Measurements from ENCODE around the gene SCRN2. TPM values are rescaled to one million over a fixed set of nuclear protein-coding genes. Genes with fewer than 3 reads are reported as not detected.

Gene SCRN2
- total and polyA plus RNA-seq, 7 donors, result 22.5 to 44.6 (median 28.8) TPM

- TF ChIP-seq POLR2A (IDR thresholded peaks at IDR 0.05) (no peak), CTCF (IDR thresholded peaks at IDR 0.05) (no peak), POLR2AphosphoS5 (IDR thresholded peaks at IDR 0.05) (no peak), EP300 (IDR thresholded peaks at IDR 0.05) (no peak)
- Histone ChIP-seq H3K4me3 (no peak overlapping the region), H3K4me1 (peaks cover 0 to 9% (median 0%) of the 10 kb centered on the region in 4 donors), H3K27me3 (no peaks in the 10 kb centered on the region), H3K9me3 (no peaks in the 10 kb centered on the region), H3K27ac (no peak overlapping the region), H3K36me3 (peaks cover 0 to 30% (median 11%) of the 10 kb centered on the region in 4 donors)
- DNase-seq, result no peak
- 92 to 93% methylated on average over 16 of the region's 16 CpGs for WGBS, 2 donors
- intact Hi-C loops (cut with DNase I), result no loop called here
These were observed 34.8 kb downstream of the SCRN2 start for GRCh38 chr17:47806026-47806912.

GRCh38 chr17:47804461-47804860, 36.6 kb downstream of the SCRN2 start:
- Histone ChIP-seq H3K36me3 (peaks cover 0 to 28% (median 11%) of the 10 kb centered on the region in 4 donors), H3K4me1 (no peaks in the 10 kb centered on the region), H3K9me3 (no peaks in the 10 kb centered on the region), H3K27me3 (no peaks in the 10 kb centered on the region), H3K27ac (no peak overlapping the region), H3K4me3 (no peak overlapping the region)
- no peak for TF ChIP-seq EP300 (IDR thresholded peaks at IDR 0.05)
- WGBS, 2 donors, result 66 to 78% methylated on average over 3 of the region's 3 CpGs
- no peak for DNase-seq
- intact Hi-C loops (cut with DNase I), result loop anchor here (5.0 kb wide), 1 partner anchor 142 kb away; no protein-coding TSS in a partner anchor

GRCh38 chr17:47803751-47804150, 37.3 kb downstream of the SCRN2 start:
- 78 to 88% methylated on average over 6 of the region's 6 CpGs for WGBS, 2 donors
- Histone ChIP-seq H3K9me3 (no peaks in the 10 kb centered on the region), H3K4me3 (no peak overlapping the region), H3K4me1 (no peaks in the 10 kb centered on the region), H3K27me3 (no peaks in the 10 kb centered on the region), H3K27ac (no peak overlapping the region), H3K36me3 (peaks cover 0 to 21% (median 8%) of the 10 kb centered on the region in 4 donors)
- TF ChIP-seq CTCF (IDR thresholded peaks at IDR 0.05) (no peak), POLR2AphosphoS5 (IDR thresholded peaks at IDR 0.05) (no peak), EP300 (IDR thresholded peaks at IDR 0.05) (no peak), POLR2A (IDR thresholded peaks at IDR 0.05) (no peak)
- intact Hi-C loops (cut with DNase I), result loop anchor here (5.0 kb wide), 1 partner anchor 141 kb away; no protein-coding TSS in a partner anchor
- no peak for DNase-seq

- no peaks in the 10 kb centered on the region for H3K27me3 ChIP-seq
- WGBS, 2 donors, result 66 to 77% methylated on average over 5 of the region's 5 CpGs
- H3K27ac ChIP-seq, result no peak overlapping the region
- peaks cover 0 to 15% (median 6%) of the 10 kb centered on the region in 4 donors for H3K36me3 ChIP-seq
- H3K4me3 ChIP-seq, result no peak overlapping the region
- TF ChIP-seq POLR2A (IDR thresholded peaks at IDR 0.05) (no peak), CTCF (IDR thresholded peaks at IDR 0.05) (no peak), POLR2AphosphoS5 (IDR thresholded peaks at IDR 0.05) (no peak)
- H3K4me1 ChIP-seq, result no peaks in the 10 kb centered on the region
- intact Hi-C loops (cut with DNase I), result loop anchor here (5.0 kb wide), 1 partner anchor 141 kb away; no protein-coding TSS in a partner anchor
- DNase-seq, result no peak
- no peaks in the 10 kb centered on the region for H3K9me3 ChIP-seq
These were observed 37.9 kb downstream of the SCRN2 start for GRCh38 chr17:47803201-47803600.

- no peaks in the 10 kb centered on the region for H3K9me3 ChIP-seq
- H3K4me1 ChIP-seq, result no peaks in the 10 kb centered on the region
- H3K4me3 ChIP-seq, result no peak overlapping the region
- DNase-seq, result no peak
- H3K27me3 ChIP-seq, result no peaks in the 10 kb centered on the region
- intact Hi-C loops (cut with DNase I), result loop anchor here (5.0 kb wide), 1 partner anchor 140 kb away; no protein-coding TSS in a partner anchor
- peak in 3 of 4 experiments; percentile 15 to 32 (median 26) for TF ChIP-seq CTCF (IDR thresholded peaks at IDR 0.05)
- no peak for TF ChIP-seq POLR2A (IDR thresholded peaks at IDR 0.05)
- TF ChIP-seq POLR2AphosphoS5 (IDR thresholded peaks at IDR 0.05), result no peak
- TF ChIP-seq EP300 (IDR thresholded peaks at IDR 0.05), result no peak
- H3K27ac ChIP-seq, result no peak overlapping the region
- peaks cover 0 to 8% (median under 1%) of the 10 kb centered on the region in 4 donors for H3K36me3 ChIP-seq
- 26 to 34% methylated on average over 9 of the region's 9 CpGs for WGBS, 2 donors
These were observed 38.6 kb downstream of the SCRN2 start for GRCh38 chr17:47802341-47803022.

Measured in sigmoid colon (tissue), 7 donors.